B cell (primary cell): Measurements from ENCODE around the gene TENM3. TPM values are rescaled to one million over a fixed set of nuclear protein-coding genes. Genes with fewer than 3 reads are reported as not detected.

Experiments
- ATAC-seq: fragments of 200-7000 bp; cut with Tn5 transposase; one replicate; pipeline ENCODE4 v1.10.0; 2021; ENCODE audit warnings: low read depth, mild to moderate bottlenecking, moderate number of reproducible peaks, moderate library complexity
- CTCF ChIA-PET: fragments of 350-600 bp; sonication (Branson Sonifier 250); formaldehyde crosslinking; loops from one replicate; lab custom pipeline; 2021; ENCODE audit warnings: antibody characterized with exemption, inconsistent platforms; lab: Charles Lee
- POLR2A ChIA-PET: fragments of 350-600 bp; sonication (Branson Sonifier 250); formaldehyde crosslinking; loops from one replicate; lab custom pipeline; 2021; ENCODE audit warnings: antibody characterized with exemption; lab: Charles Lee
- DNase-seq: peaks from one replicate; pipeline ENCODE4 v3.0.0; 2013
- H2AFZ ChIP-seq: 2 replicates; pipeline ENCODE4 v1.6.1; 2012; ENCODE audit warnings: mild to moderate bottlenecking, low read depth, low read length; ENCODE audit not compliant: insufficient read depth, poor library complexity, severe bottlenecking
- H3K27ac ChIP-seq, 2 donors: 1 replicate in 1 of 2; 2 replicates in 1 of 2; pipeline ENCODE4 v1.5.1; 2012 to 2013; ENCODE audit warnings: low read length in 2 of 2, mild to moderate bottlenecking in 2 of 2, moderate library complexity in 1 of 2
- H3K27me3 ChIP-seq, 4 experiments: fragments of 200-600 bp in 1 of 4; sonication (generic) in 1 of 4; replicated peaks in 1 of 4; 1 replicate in 2 of 4; 2 replicates in 2 of 4; pipeline versions ENCODE4 v1.6.1 to v1.7.0; 2013 to 2016; ENCODE audit warnings: low read length in 3 of 4, mild to moderate bottlenecking in 2 of 4, mixed read lengths in 1 of 4, moderate library complexity in 1 of 4; ENCODE audit not compliant: insufficient read depth in 4 of 4, control insufficient read depth in 3 of 4; ENCODE audit errors: control extremely low read depth in 1 of 4
- H3K36me3 ChIP-seq, 2 experiments: replicated peaks in 1 of 2; 1 replicate in 1 of 2; 2 replicates in 1 of 2; pipeline versions ENCODE4 v1.6.1 to v1.7.1; 2013; ENCODE audit warnings: low read length in 1 of 2; ENCODE audit not compliant: insufficient read depth in 2 of 2, control insufficient read depth in 1 of 2; ENCODE audit errors: control extremely low read depth in 1 of 2, extremely low read depth in 1 of 2
- H3K4me1 ChIP-seq, 2 donors: fragments of 200-600 bp in 1 of 2; sonication (generic) in 1 of 2; 1 replicate in 1 of 2; 2 replicates in 1 of 2; pipeline versions ENCODE4 v1.5.1 to v1.6.1; 2013 to 2017; ENCODE audit warnings: low read length in 2 of 2; ENCODE audit not compliant: control insufficient read depth in 2 of 2, insufficient read depth in 2 of 2
- H3K4me2 ChIP-seq: replicated peaks from 2 replicates; pipeline ENCODE3; 2012; ENCODE audit warnings: mild to moderate bottlenecking, low read depth, low read length; ENCODE audit not compliant: poor library complexity, severe bottlenecking
- H3K4me3 ChIP-seq, 5 experiments: fragments of 200-600 bp in 1 of 5; sonication (generic) in 1 of 5; 1 replicate in 3 of 5; 2 replicates in 2 of 5; pipeline versions ENCODE4 v1.5.1 to v1.7.0; 2011 to 2016; ENCODE audit warnings: low read length in 4 of 5, mild to moderate bottlenecking in 4 of 5, low read depth in 2 of 5, control low read depth in 1 of 5, moderate library complexity in 1 of 5; ENCODE audit not compliant: insufficient read depth in 1 of 5; ENCODE audit errors: control extremely low read depth in 1 of 5, extremely low read depth in 1 of 5
- H3K79me2 ChIP-seq: fragments of 200-600 bp; sonication (generic); one replicate; pipeline ENCODE4 v1.6.0; 2016; ENCODE audit warnings: low read length; ENCODE audit not compliant: control insufficient read depth, insufficient read depth
- H3K9ac ChIP-seq: fragments of 200-600 bp; sonication (generic); 2 replicates; pipeline ENCODE4 v1.6.1; 2017; ENCODE audit warnings: mild to moderate bottlenecking, low read length, moderate library complexity
- H3K9me3 ChIP-seq, 3 donors: one replicate each; pipeline versions ENCODE4 v1.6.1 to v1.7.1; 2013; ENCODE audit warnings: low read length in 2 of 3; ENCODE audit not compliant: control insufficient read depth in 2 of 3, insufficient read depth in 1 of 3; ENCODE audit errors: control extremely low read depth in 1 of 3
- H4K20me1 ChIP-seq: 2 replicates; pipeline ENCODE4 v1.6.0; 2012; ENCODE audit warnings: mild to moderate bottlenecking, low read length; ENCODE audit not compliant: insufficient read depth, control insufficient read depth, poor library complexity, severe bottlenecking
- H3K27ac Mint-ChIP-seq: one replicate; pipeline ENCODE4 v1.8.0; 2021; ENCODE audit warnings: mixed read lengths
- H3K27me3 Mint-ChIP-seq: one replicate; pipeline ENCODE4 v1.8.0; 2021; ENCODE audit warnings: mixed read lengths
- H3K4me1 Mint-ChIP-seq: one replicate; pipeline ENCODE4 v1.8.0; 2021; ENCODE audit warnings: mixed read lengths
- H3K4me3 Mint-ChIP-seq: one replicate; pipeline ENCODE4 v1.8.0; 2021; ENCODE audit warnings: mixed read lengths
- H3K9me3 Mint-ChIP-seq: one replicate; pipeline ENCODE4 v1.8.0; 2022; ENCODE audit warnings: mixed read lengths; ENCODE audit not compliant: insufficient read depth
- EZH2 ChIP-seq: IDR thresholded peaks from 2 replicates; pipeline ENCODE4 v1.6.1; 2012; ENCODE audit warnings: borderline replicate concordance, low read depth, mild to moderate bottlenecking, moderate library complexity, low read length; ENCODE audit not compliant: insufficient read depth, poor library complexity, severe bottlenecking
- WGBS: methylation state at CpG from one replicate; pipeline ENCODE4 v1.1.5; 2013; ENCODE audit warnings: missing lambda C conversion rate; ENCODE audit not compliant: insufficient coverage; 5-methylcytosine and 5-hydroxymethylcytosine counted together
- intact Hi-C: fragments of 100-400 bp; cut with micrococcal nuclease; formaldehyde crosslinking; loops from one replicate; pipeline ENCODE4 v1.10.0; 2022
- polyA plus RNA-seq: library from polyadenylated mRNA; depleted of rRNA; stranded (reverse); fragments of >200 nt; gene quantifications from 2 replicates; pipeline ENCODE4 v1.2.3, GENCODE V29; 2012
- total RNA-seq, 2 donors: library from RNA; stranded (reverse); fragments of 120-200 nt in 1 of 2; gene quantifications; 1 replicate in 1 of 2; 2 replicates in 1 of 2; pipeline versions ENCODE4 v1.2.3 to v1.2.4, GENCODE V29; 2013 to 2022
- TF ChIP-seq, protein P1 (sequence below): fragments of 200-600 bp; IDR thresholded peaks from one replicate; pipeline ENCODE4 v1.8.0; 2022; ENCODE audit warnings: antibody characterized with exemption, mild to moderate bottlenecking

Gene TENM3
- total and polyA plus RNA-seq, 2 donors (not counting 1 experiment from before 2014, with no cell fraction given), result not detected

DNA sequence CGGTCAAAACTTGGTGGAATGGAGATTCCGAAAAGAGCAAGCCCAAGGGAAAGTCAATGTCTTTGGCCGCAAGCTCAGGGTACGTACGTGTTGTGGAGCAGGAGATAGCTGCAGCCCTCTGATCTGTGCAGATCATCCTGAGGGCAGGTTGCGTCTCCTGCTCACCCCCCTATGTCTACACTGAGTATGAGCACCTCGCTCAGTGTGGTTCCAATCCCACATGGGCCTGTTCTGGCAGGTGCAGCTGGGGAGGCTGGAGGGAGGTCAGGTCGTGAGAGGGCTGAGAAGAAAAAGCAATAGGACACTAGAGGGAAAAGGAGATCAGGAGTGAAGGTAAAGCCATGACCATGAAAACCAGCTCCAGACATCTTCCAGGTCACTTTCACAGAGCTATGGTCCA lies 531.9 kb downstream of the TENM3 start:
- no peaks in the 10 kb centered on the region for H3K27me3 ChIP-seq
- Mint-ChIP-seq H3K27ac (no peak overlapping the region), H3K27me3 (no peaks in the 10 kb centered on the region), H3K9me3 (no peaks in the 10 kb centered on the region), H3K4me1 (no peaks in the 10 kb centered on the region), H3K4me3 (no peak overlapping the region)
- H3K4me1 ChIP-seq, result no peaks in the 10 kb centered on the region
- CTCF ChIA-PET, result no interaction called here
- no peak overlapping the region for H3K4me2 ChIP-seq
- TF ChIP-seq, protein P1, sequence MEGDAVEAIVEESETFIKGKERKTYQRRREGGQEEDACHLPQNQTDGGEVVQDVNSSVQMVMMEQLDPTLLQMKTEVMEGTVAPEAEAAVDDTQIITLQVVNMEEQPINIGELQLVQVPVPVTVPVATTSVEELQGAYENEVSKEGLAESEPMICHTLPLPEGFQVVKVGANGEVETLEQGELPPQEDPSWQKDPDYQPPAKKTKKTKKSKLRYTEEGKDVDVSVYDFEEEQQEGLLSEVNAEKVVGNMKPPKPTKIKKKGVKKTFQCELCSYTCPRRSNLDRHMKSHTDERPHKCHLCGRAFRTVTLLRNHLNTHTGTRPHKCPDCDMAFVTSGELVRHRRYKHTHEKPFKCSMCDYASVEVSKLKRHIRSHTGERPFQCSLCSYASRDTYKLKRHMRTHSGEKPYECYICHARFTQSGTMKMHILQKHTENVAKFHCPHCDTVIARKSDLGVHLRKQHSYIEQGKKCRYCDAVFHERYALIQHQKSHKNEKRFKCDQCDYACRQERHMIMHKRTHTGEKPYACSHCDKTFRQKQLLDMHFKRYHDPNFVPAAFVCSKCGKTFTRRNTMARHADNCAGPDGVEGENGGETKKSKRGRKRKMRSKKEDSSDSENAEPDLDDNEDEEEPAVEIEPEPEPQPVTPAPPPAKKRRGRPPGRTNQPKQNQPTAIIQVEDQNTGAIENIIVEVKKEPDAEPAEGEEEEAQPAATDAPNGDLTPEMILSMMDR, result no peak
- TF ChIP-seq EZH2, result no peak
- no peak overlapping the region for H3K27ac ChIP-seq
- H3K9ac ChIP-seq, result no peak overlapping the region
- H3K36me3 ChIP-seq, result no peaks in the 10 kb centered on the region
- no peak overlapping the region for H3K4me3 ChIP-seq
- no peak for ATAC-seq
- H3K79me2 ChIP-seq, result no peaks in the 10 kb centered on the region
- H3K9me3 ChIP-seq, result no peaks in the 10 kb centered on the region
- DNase-seq, result no peak
- H2AFZ ChIP-seq, result no peak overlapping the region
- intact Hi-C loops, result no loop called here
- POLR2A ChIA-PET, result no interaction called here
- WGBS, result 93% methylated on average over 6 of the region's 8 CpGs
- no peaks in the 10 kb centered on the region for H4K20me1 ChIP-seq

DNA sequence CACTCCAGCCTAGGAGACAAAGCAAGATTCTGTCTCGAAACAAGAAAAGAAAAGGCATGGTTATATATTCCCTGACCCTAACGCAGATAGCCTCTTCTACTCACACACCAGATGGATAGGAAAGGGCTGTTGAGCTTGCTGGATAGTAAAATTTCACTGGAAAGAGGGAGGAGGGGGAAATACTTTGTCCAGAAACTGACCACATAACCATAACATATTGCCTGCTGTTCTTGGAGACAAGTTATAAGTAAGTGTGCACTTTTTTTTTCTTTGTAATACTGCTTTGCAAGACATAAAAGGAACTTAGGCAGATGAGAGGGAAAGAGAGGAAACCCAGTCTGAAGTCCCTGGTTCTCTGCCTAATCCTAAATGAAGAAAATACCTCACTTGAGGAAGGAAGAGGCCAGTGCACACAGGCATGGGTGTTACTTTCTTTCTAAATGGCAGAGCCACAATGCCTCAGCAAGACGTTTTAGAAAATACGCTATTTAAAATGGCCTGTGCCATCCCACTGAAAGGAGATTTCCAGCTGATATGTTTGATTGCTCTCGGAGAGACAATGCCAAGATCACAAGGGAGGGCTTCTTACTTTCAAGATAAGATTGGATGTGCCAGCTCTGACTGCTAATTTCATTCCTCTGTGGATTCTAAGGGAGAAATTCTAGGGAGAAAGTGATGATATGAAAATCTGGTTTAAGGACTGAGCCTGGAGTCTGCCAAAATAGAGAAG lies 533.3 kb downstream of the TENM3 start:
- no peak for TF ChIP-seq EZH2
- TF ChIP-seq, protein P1, result no peak
- Histone ChIP-seq H3K4me3 (no peak overlapping the region), H3K27me3 (no peaks in the 10 kb centered on the region), H3K9me3 (no peaks in the 10 kb centered on the region), H4K20me1 (no peaks in the 10 kb centered on the region), H3K27ac (no peak overlapping the region), H3K4me1 (no peaks in the 10 kb centered on the region), H2AFZ (no peak overlapping the region), H3K79me2 (no peaks in the 10 kb centered on the region), H3K4me2 (no peak overlapping the region), H3K9ac (no peak overlapping the region), H3K36me3 (no peaks in the 10 kb centered on the region)
- Mint-ChIP-seq H3K4me3 (no peak overlapping the region), H3K9me3 (no peaks in the 10 kb centered on the region), H3K27ac (no peak overlapping the region), H3K4me1 (no peaks in the 10 kb centered on the region), H3K27me3 (no peaks in the 10 kb centered on the region)
- DNase-seq (no peak), ATAC-seq (no peak)
- intact Hi-C loops, result no loop called here
- WGBS, result 35% methylated on average over 3 of the region's 5 CpGs
- ChIA-PET CTCF (no interaction called here), POLR2A (no interaction called here)
